Keratinocyte (primary cell): ENCODE results near the gene CDKN2D.

Experiments used
- CTCF ChIP-seq, 3 experiments: IDR thresholded peaks in 1 of 3; conservative IDR thresholded peaks in 1 of 3; optimal IDR thresholded peaks in 1 of 3; 2 replicates in 2 of 3; 3 replicates in 1 of 3; pipeline versions ENCODE3 to v1.5.1; 2011; ENCODE audit warnings: low read length in 3 of 3, mild to moderate bottlenecking in 3 of 3, moderate library complexity in 2 of 3, control low read depth in 1 of 3, inconsistent platforms in 1 of 3; ENCODE audit not compliant: insufficient read depth in 2 of 3; ENCODE audit errors: extremely low read depth in 1 of 3
- EZH2 ChIP-seq: IDR thresholded peaks from one replicate; pipeline ENCODE4 v1.6.1; 2012; ENCODE audit warnings: inconsistent platforms, mild to moderate bottlenecking, low read length, moderate library complexity

GRCh38 chr19:10575011-10575716 lies 6.4 kb upstream of the CDKN2D start:
- TF ChIP-seq CTCF (optimal IDR thresholded peaks at IDR 0.05 in 1 of 3, IDR thresholded peaks at IDR 0.05 in 1 of 3, conservative IDR thresholded peaks at IDR 0.05 in 1 of 3; ENCODE audit: extremely low read depth in 1 of 3, insufficient read depth in 2 of 3, low read length in 3 of 3) (no peak), EZH2 (no peak)
